Prostate gland (tissue), 2 donors: ENCODE data around the gene SRGAP1.

Source experiments
- POLR2AphosphoS5 ChIP-seq: sonication (generic); formaldehyde crosslinking; IDR thresholded peaks from one replicate; pipeline ENCODE4 v1.6.1; 2017; ENCODE audit warnings: antibody characterized with exemption
- TF ChIP-seq, protein P1 (sequence below), 4 experiments: fragments of 200-600 bp in 2 of 4; fragments of 450-650 bp in 2 of 4; sonication (generic) in 2 of 4; IDR thresholded peaks; 1 replicate in 3 of 4; 2 replicates in 1 of 4; pipeline ENCODE4 v1.5.1; 2016 to 2019; ENCODE audit warnings: antibody characterized with exemption in 4 of 4, mild to moderate bottlenecking in 2 of 4, moderate library complexity in 2 of 4

DNA sequence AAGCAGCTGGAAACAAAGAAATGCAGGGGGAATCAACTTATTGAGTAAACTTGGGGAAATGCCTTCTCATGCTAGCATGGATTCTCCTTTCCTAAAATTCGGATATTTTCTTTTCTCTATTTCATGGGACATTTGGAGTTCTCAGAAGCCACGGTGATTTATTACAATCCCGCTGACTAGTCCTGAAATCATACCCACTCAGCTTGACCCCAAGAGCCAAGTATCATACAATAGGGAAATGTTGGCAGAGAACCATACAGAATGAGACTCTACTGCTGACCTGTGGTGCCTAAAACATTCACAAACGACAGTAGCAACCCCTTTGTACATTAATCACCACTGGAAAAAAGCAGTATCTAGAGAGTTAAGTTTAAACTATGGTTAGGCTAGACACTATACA is 265.2 kb downstream of the SRGAP1 start:
- TF ChIP-seq, protein P1, sequence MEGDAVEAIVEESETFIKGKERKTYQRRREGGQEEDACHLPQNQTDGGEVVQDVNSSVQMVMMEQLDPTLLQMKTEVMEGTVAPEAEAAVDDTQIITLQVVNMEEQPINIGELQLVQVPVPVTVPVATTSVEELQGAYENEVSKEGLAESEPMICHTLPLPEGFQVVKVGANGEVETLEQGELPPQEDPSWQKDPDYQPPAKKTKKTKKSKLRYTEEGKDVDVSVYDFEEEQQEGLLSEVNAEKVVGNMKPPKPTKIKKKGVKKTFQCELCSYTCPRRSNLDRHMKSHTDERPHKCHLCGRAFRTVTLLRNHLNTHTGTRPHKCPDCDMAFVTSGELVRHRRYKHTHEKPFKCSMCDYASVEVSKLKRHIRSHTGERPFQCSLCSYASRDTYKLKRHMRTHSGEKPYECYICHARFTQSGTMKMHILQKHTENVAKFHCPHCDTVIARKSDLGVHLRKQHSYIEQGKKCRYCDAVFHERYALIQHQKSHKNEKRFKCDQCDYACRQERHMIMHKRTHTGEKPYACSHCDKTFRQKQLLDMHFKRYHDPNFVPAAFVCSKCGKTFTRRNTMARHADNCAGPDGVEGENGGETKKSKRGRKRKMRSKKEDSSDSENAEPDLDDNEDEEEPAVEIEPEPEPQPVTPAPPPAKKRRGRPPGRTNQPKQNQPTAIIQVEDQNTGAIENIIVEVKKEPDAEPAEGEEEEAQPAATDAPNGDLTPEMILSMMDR (IDR thresholded peaks at IDR 0.05): no peak
- no peak for TF ChIP-seq POLR2AphosphoS5
